ENCODE measurements around the gene HCAR2.

DNA sequence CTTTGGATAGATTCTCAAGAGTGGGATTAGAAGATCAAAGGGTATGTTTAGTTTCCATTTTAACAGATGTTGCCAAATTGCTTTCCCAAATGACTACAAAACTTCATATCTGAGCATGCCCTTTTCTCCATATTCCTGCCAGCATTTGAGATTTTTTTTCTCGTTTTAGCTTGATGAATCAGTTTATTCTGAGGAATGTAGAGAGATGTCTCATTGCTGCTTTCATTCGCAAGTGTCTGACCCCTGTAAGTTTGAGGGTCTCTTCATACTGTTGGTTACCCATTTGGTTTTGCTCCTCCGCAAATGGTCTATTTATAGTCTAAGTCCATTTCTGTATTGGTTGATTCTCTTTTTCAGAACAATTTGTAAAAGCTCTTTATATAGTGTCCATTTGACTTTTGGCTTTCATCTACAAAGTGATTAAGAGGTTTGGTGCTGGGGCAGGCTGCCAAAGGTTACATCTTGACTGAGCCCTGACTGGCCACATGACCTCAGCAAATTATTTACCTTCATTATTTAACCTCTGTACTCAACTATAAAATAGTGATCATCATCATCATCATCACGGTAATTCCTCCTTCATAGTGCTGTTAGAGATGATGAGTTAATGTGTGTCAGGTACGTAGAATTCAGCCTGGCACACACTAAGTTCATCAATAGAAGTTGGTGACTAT is 33.6 kb downstream of the HCAR2 start:
- TF ChIP-seq ZNF468 (CRISPR knock-in tag; IDR thresholded peaks at IDR 0.05) (no peak), NPAS2 (CRISPR knock-in tag; IDR thresholded peaks at IDR 0.05; ENCODE audit: borderline replicate concordance) (no peak), BCL6 (CRISPR knock-in tag; IDR thresholded peaks at IDR 0.05) (no peak)
- TF ChIP-seq, protein P1, sequence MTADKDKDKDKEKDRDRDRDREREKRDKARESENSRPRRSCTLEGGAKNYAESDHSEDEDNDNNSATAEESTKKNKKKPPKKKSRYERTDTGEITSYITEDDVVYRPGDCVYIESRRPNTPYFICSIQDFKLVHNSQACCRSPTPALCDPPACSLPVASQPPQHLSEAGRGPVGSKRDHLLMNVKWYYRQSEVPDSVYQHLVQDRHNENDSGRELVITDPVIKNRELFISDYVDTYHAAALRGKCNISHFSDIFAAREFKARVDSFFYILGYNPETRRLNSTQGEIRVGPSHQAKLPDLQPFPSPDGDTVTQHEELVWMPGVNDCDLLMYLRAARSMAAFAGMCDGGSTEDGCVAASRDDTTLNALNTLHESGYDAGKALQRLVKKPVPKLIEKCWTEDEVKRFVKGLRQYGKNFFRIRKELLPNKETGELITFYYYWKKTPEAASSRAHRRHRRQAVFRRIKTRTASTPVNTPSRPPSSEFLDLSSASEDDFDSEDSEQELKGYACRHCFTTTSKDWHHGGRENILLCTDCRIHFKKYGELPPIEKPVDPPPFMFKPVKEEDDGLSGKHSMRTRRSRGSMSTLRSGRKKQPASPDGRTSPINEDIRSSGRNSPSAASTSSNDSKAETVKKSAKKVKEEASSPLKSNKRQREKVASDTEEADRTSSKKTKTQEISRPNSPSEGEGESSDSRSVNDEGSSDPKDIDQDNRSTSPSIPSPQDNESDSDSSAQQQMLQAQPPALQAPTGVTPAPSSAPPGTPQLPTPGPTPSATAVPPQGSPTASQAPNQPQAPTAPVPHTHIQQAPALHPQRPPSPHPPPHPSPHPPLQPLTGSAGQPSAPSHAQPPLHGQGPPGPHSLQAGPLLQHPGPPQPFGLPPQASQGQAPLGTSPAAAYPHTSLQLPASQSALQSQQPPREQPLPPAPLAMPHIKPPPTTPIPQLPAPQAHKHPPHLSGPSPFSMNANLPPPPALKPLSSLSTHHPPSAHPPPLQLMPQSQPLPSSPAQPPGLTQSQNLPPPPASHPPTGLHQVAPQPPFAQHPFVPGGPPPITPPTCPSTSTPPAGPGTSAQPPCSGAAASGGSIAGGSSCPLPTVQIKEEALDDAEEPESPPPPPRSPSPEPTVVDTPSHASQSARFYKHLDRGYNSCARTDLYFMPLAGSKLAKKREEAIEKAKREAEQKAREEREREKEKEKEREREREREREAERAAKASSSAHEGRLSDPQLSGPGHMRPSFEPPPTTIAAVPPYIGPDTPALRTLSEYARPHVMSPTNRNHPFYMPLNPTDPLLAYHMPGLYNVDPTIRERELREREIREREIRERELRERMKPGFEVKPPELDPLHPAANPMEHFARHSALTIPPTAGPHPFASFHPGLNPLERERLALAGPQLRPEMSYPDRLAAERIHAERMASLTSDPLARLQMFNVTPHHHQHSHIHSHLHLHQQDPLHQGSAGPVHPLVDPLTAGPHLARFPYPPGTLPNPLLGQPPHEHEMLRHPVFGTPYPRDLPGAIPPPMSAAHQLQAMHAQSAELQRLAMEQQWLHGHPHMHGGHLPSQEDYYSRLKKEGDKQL (CRISPR knock-in tag; IDR thresholded peaks at IDR 0.05; ENCODE audit: low read depth), result no peak
